Natural killer cell (primary cell): ENCODE measurements around the gene MICAL2. TPM values are rescaled to one million over a fixed set of nuclear protein-coding genes. Genes with fewer than 3 reads are reported as not detected.

Experiments used
- ATAC-seq, 3 donors: fragments of 150-1000 bp in 2 of 3; fragments of 200-7000 bp in 1 of 3; cut with Tn5 transposase; 1 replicate in 1 of 3; 2 replicates in 2 of 3; pipeline ENCODE4 v1.10.0; 2021; ENCODE audit warnings: mild to moderate bottlenecking in 2 of 3, moderate library complexity in 2 of 3
- DNase-seq, 2 donors: peaks; one replicate each; pipeline versions ENCODE4 v3.0.0 to v3.0.0-alpha.2; 2013 to 2021; ENCODE audit warnings: mixed read lengths in 1 of 2
- H3K27ac ChIP-seq: one replicate; pipeline ENCODE4 v1.5.1; 2013; ENCODE audit warnings: mild to moderate bottlenecking, low read length
- H3K27me3 ChIP-seq: one replicate; pipeline ENCODE4 v1.6.1; 2013; ENCODE audit warnings: low read length; ENCODE audit not compliant: control insufficient read depth, insufficient read depth
- H3K36me3 ChIP-seq: one replicate; pipeline ENCODE4 v1.6.1; 2013; ENCODE audit warnings: low read length; ENCODE audit not compliant: control insufficient read depth, insufficient read depth
- H3K4me1 ChIP-seq: one replicate; pipeline ENCODE4 v1.6.1; 2013; ENCODE audit warnings: low read length; ENCODE audit not compliant: control insufficient read depth, insufficient read depth
- H3K4me3 ChIP-seq: one replicate; pipeline ENCODE4 v1.5.1; 2013; ENCODE audit warnings: low read length
- H3K9me3 ChIP-seq: one replicate; pipeline ENCODE4 v1.6.1; 2013; ENCODE audit warnings: low read length; ENCODE audit not compliant: control insufficient read depth, insufficient read depth
- H3K27ac Mint-ChIP-seq, 2 donors: one replicate each; pipeline ENCODE4 v1.8.0; 2022; ENCODE audit warnings: mild to moderate bottlenecking in 2 of 2, mixed read lengths in 2 of 2, moderate library complexity in 1 of 2
- H3K27me3 Mint-ChIP-seq, 2 donors: one replicate each; pipeline ENCODE4 v1.8.0; 2022; ENCODE audit warnings: low read depth in 2 of 2, mixed read lengths in 2 of 2
- H3K36me3 Mint-ChIP-seq: one replicate; pipeline ENCODE4 v1.8.0; 2022; ENCODE audit warnings: mixed read lengths
- H3K4me1 Mint-ChIP-seq, 2 donors: one replicate each; pipeline ENCODE4 v1.8.0; 2022; ENCODE audit warnings: mixed read lengths in 2 of 2
- H3K4me3 Mint-ChIP-seq: one replicate; pipeline ENCODE4 v1.8.0; 2022; ENCODE audit warnings: mild to moderate bottlenecking, moderate library complexity, mixed read lengths
- H3K9me3 Mint-ChIP-seq, 2 donors: one replicate each; pipeline ENCODE4 v1.8.0; 2022; ENCODE audit warnings: mixed read lengths in 2 of 2
- CTCF ChIP-seq: fragments of 200-600 bp; IDR thresholded peaks from one replicate; pipeline ENCODE4 v1.8.0; 2022; ENCODE audit warnings: antibody characterized with exemption
- WGBS: methylation state at CpG from one replicate; pipeline ENCODE4 v1.1.7; 2013; ENCODE audit warnings: missing lambda C conversion rate; ENCODE audit not compliant: insufficient coverage; 5-methylcytosine and 5-hydroxymethylcytosine counted together
- intact Hi-C: fragments of 100-400 bp; cut with micrococcal nuclease; formaldehyde crosslinking; loops from one replicate; pipeline ENCODE4 v1.14.2; 2022
- total RNA-seq, 4 donors: library from RNA; stranded (reverse); fragments of 120-200 nt in 1 of 4; gene quantifications; one replicate each; pipeline versions ENCODE4 v1.2.3 to v1.2.4, GENCODE V29; 2013 to 2022

The MICAL2 gene
- total RNA-seq, 3 donors from 2014 or later (not counting 1 experiment from before 2014, with no cell fraction given), result 54.6 to 68.6 (median 57.4) TPM

- peak overlapping the region; percentile 83 to 90 for H3K27ac Mint-ChIP-seq
- H3K9me3 Mint-ChIP-seq, result no peaks in the 10 kb centered on the region
- H3K27me3 Mint-ChIP-seq, result peaks cover 4 to 7% of the 10 kb centered on the region in 2 donors
- H3K9me3 ChIP-seq, result no peaks in the 10 kb centered on the region
- H3K36me3 ChIP-seq, result peaks cover 36% of the 10 kb centered on the region
- DNase-seq (peak; percentile 26 to 57), ATAC-seq (peak; percentile 41 to 60 (median 49))
- no peak overlapping the region for H3K4me3 ChIP-seq
- peak overlapping the region; percentile 62 for H3K27ac ChIP-seq
- WGBS, result 9% methylated on average over 9 of the region's 9 CpGs
- H3K4me1 ChIP-seq, result peaks cover 39% of the 10 kb centered on the region
- H3K4me3 Mint-ChIP-seq, result peak overlapping the region; percentile 70
- no peaks in the 10 kb centered on the region for H3K27me3 ChIP-seq
- peaks cover 36 to 38% of the 10 kb centered on the region in 2 donors for H3K4me1 Mint-ChIP-seq
- H3K36me3 Mint-ChIP-seq, result peaks cover 8% of the 10 kb centered on the region
- intact Hi-C loops, result loop anchor here (5.0 kb wide), 2 partner anchors 128 to 1062 kb away; partner anchors contain the start of gene BMAL1
- TF ChIP-seq CTCF, result no peak
Observed at GRCh38 chr11:12215181-12215593, 104.8 kb downstream of the MICAL2 start.

- H3K27ac ChIP-seq, result peak overlapping the region; percentile 62
- TF ChIP-seq CTCF, result no peak
- peaks cover 40 to 43% of the 10 kb centered on the region in 2 donors for H3K4me1 Mint-ChIP-seq
- peaks cover 4 to 9% of the 10 kb centered on the region in 2 donors for H3K27me3 Mint-ChIP-seq
- H3K4me3 Mint-ChIP-seq, result peak overlapping the region; percentile 70
- no peaks in the 10 kb centered on the region for H3K27me3 ChIP-seq
- ATAC-seq (peak; percentile 75 to 82 (median 81)), DNase-seq (peak; percentile 61 to 68)
- 62% methylated on average over 10 of the region's 10 CpGs for WGBS
- peaks cover 38% of the 10 kb centered on the region for H3K36me3 ChIP-seq
- peaks cover 8% of the 10 kb centered on the region for H3K36me3 Mint-ChIP-seq
- H3K4me1 ChIP-seq, result peaks cover 41% of the 10 kb centered on the region
- H3K9me3 Mint-ChIP-seq, result no peaks in the 10 kb centered on the region
- intact Hi-C loops, result loop anchor here (1.0 to 5.0 kb wide), 4 partner anchors 8 to 1061 kb away; partner anchors contain the start of gene BMAL1
- H3K9me3 ChIP-seq, result no peaks in the 10 kb centered on the region
- H3K27ac Mint-ChIP-seq, result peak overlapping the region; percentile 83 to 90
- H3K4me3 ChIP-seq, result no peak overlapping the region
Observed at GRCh38 chr11:12216041-12216451, 105.7 kb downstream of the MICAL2 start.

- Histone ChIP-seq H3K9me3 (no peaks in the 10 kb centered on the region), H3K36me3 (peaks cover 37% of the 10 kb centered on the region), H3K4me1 (peaks cover 49% of the 10 kb centered on the region), H3K27ac (peak overlapping the region; percentile 28), H3K4me3 (no peak overlapping the region), H3K27me3 (no peaks in the 10 kb centered on the region)
- peaks cover 14% of the 10 kb centered on the region for H3K36me3 Mint-ChIP-seq
- DNase-seq (no peak), ATAC-seq (peak; percentile 17 to 44 (median 35))
- intact Hi-C loops, result loop anchor here (1.0 to 5.0 kb wide), 4 partner anchors 7 to 1060 kb away; partner anchors contain the start of gene BMAL1
- 42% methylated on average over 9 of the region's 10 CpGs for WGBS
- H3K4me1 Mint-ChIP-seq, result peaks cover 48 to 51% of the 10 kb centered on the region in 2 donors
- no peaks in the 10 kb centered on the region for H3K9me3 Mint-ChIP-seq
- no peak for TF ChIP-seq CTCF
- H3K4me3 Mint-ChIP-seq, result peak overlapping the region; percentile 70
- peak overlapping the region; percentile 83 to 90 for H3K27ac Mint-ChIP-seq
- H3K27me3 Mint-ChIP-seq, result peaks cover 8 to 14% of the 10 kb centered on the region in 2 donors
Observed at GRCh38 chr11:12216671-12217374, 106.4 kb downstream of the MICAL2 start.
